GM12878 (cell line): Measurements from ENCODE around the gene SFXN1. TPM values are rescaled to one million over a fixed set of nuclear protein-coding genes. Genes with fewer than 3 reads are reported as not detected.
"Not testable (repeated sequence)": the region's sequence is repeated elsewhere in the genome, so short reads cannot be mapped to it uniquely, and the experiment has no call there.

ENCODE experiments used
- ATAC-seq: fragments of 200-7000 bp; cut with Tn5 transposase; 3 replicates; pipeline ENCODE4 v1.9.1; 2020; ENCODE audit warnings: mild to moderate bottlenecking, moderate library complexity
- BruUV-seq: library from RNA; stranded (reverse); fragments of 400-500 nt; replicated peaks from 2 replicates; lab custom pipeline; 2021; lab: Mats Ljungman, UMichigan
- CTCF ChIA-PET: fragments of 300-600 bp; sonication (Branson Sonifier 250); formaldehyde crosslinking; extraction: SDS; loops from one replicate; lab custom pipeline; 2021; ENCODE audit warnings: inconsistent platforms; lab: Yijun Ruan, JAX
- POLR2A ChIA-PET: fragments of 350-600 bp; formaldehyde crosslinking; extraction: SDS; loops from one replicate; lab custom pipeline; 2021; ENCODE audit warnings: inconsistent platforms; lab: Charles Lee
- RAD21 ChIA-PET: fragments of 300-600 bp; sonication (Branson Sonifier 250); formaldehyde crosslinking; loops from one replicate; lab custom pipeline; 2023; ENCODE audit warnings: antibody characterized with exemption; ENCODE audit not compliant: unreplicated experiment; lab: Charles Lee
- SMC1A ChIA-PET: fragments of 300-600 bp; sonication (Branson Sonifier 250); formaldehyde crosslinking; loops from one replicate; lab custom pipeline; 2023; ENCODE audit not compliant: unreplicated experiment, uncharacterized antibody; lab: Charles Lee
- DNase-seq: peaks from one replicate; pipeline ENCODE4 v3.0.0-alpha.2; 2011; ENCODE audit warnings: low read depth, low spot score
- FAIRE-seq: peaks from 3 replicates; lab custom pipeline; 2011; peaks lifted over from hg19 to GRCh38; lab: Jason Lieb, UNC
- H2AFZ ChIP-seq: 2 replicates; pipeline ENCODE4 v1.6.0; 2011; ENCODE audit warnings: low read depth, low read length, control low read depth; ENCODE audit not compliant: control insufficient read depth
- H3K27ac ChIP-seq: 2 replicates; pipeline ENCODE4 v1.5.1; 2011; ENCODE audit warnings: control low read depth; ENCODE audit not compliant: control insufficient read depth, insufficient read depth
- H3K27me3 ChIP-seq, 2 experiments: replicated peaks in 1 of 2; 2 replicates each; pipeline versions ENCODE4 v1.6.0 to v1.6.1; 2011; ENCODE audit warnings: low read length in 1 of 2; ENCODE audit not compliant: control insufficient read depth in 2 of 2, insufficient read depth in 2 of 2
- H3K36me3 ChIP-seq, 2 experiments: 2 replicates each; pipeline ENCODE4 v1.5.1; 2011; ENCODE audit warnings: low read length in 1 of 2; ENCODE audit not compliant: control insufficient read depth in 2 of 2, insufficient read depth in 2 of 2
- H3K4me1 ChIP-seq: 2 replicates; pipeline ENCODE4 v1.6.1; 2011; ENCODE audit warnings: mild to moderate bottlenecking, low read length, moderate library complexity, mixed read lengths; ENCODE audit not compliant: control insufficient read depth, insufficient read depth
- H3K4me2 ChIP-seq: 2 replicates; pipeline ENCODE4 v1.6.0; 2011; ENCODE audit warnings: control low read depth; ENCODE audit not compliant: control insufficient read depth, insufficient read depth
- H3K4me3 ChIP-seq: fragments of 200-600 bp; sonication (generic); 2 replicates; pipeline ENCODE4 v1.5.1; 2016
- H3K79me2 ChIP-seq: 2 replicates; pipeline ENCODE4 v1.6.0; 2011; ENCODE audit warnings: low read length; ENCODE audit not compliant: control insufficient read depth, insufficient read depth
- H3K9ac ChIP-seq: 2 replicates; pipeline ENCODE4 v1.8.0; 2011; ENCODE audit warnings: low read length, control low read depth, mixed read lengths; ENCODE audit not compliant: control insufficient read depth, insufficient read depth
- H3K9me3 ChIP-seq: replicated peaks from 3 replicates; pipeline ENCODE4 v1.5.1; 2011; ENCODE audit warnings: mild to moderate bottlenecking, low read length; ENCODE audit not compliant: control insufficient read depth, insufficient read depth
- H4K20me1 ChIP-seq: 2 replicates; pipeline ENCODE4 v1.6.0; 2011; ENCODE audit not compliant: control insufficient read depth, insufficient read depth
- NKRF ChIP-seq: fragments of 450-650 bp; conservative IDR thresholded peaks from 2 replicates; pipeline ENCODE4 v1.6.1; 2017; ENCODE audit warnings: mild to moderate bottlenecking, moderate library complexity
- USF1 ChIP-seq: IDR thresholded peaks from 2 replicates; pipeline ENCODE4 v1.6.1; 2011; ENCODE audit warnings: borderline replicate concordance, low read depth, mild to moderate bottlenecking, moderate library complexity, mixed read lengths, low read length; ENCODE audit not compliant: insufficient read depth; ENCODE audit errors: extremely low read length
- ZBTB40 ChIP-seq: fragments of 450-650 bp; IDR thresholded peaks from 2 replicates; pipeline ENCODE4 v1.6.1; 2016; ENCODE audit warnings: mild to moderate bottlenecking, moderate library complexity, borderline replicate concordance
- WGBS: methylation state at CpG from one replicate; pipeline ENCODE4 v1.1.6; 2016; ENCODE audit warnings: low lambda C conversion rate; ENCODE audit not compliant: insufficient replicate concordance, insufficient coverage; ENCODE audit errors: missing lambda C conversion rate; 5-methylcytosine and 5-hydroxymethylcytosine counted together
- in situ Hi-C: fragments of 300-500 bp; cut with MboI; formaldehyde crosslinking; loops from 9 replicates; pipeline ENCODE4 v1.14.3; 2018; ENCODE audit warnings: mixed read lengths
- intact Hi-C: fragments of 100-400 bp; cut with micrococcal nuclease; formaldehyde crosslinking; loops from one replicate; pipeline ENCODE4 v1.14.2; 2022; ENCODE audit not compliant: unreplicated experiment
- polyA plus RNA-seq, 11 experiments: library from polyadenylated mRNA; depleted of rRNA in 4 of 11; unstranded in 6 of 11; stranded (reverse) in 5 of 11; fragments of >200 nt; fragmentation: Nextera tagmentation in 4 of 11; fragmentation: Illumina TruSeq in 1 of 11; extraction: Ambion mirVana in 4 of 11; extraction: Trizol in 1 of 11; gene quantifications; 1 replicate in 1 of 11; 2 replicates in 10 of 11; pipeline versions ENCODE4 v1.2.1 to v1.2.3, GENCODE V29; 2011 to 2016; ENCODE audit warnings: inconsistent platforms in 2 of 11, missing spikeins in 2 of 11, low read depth in 1 of 11
- total RNA-seq, 4 experiments: library from RNA; depleted of rRNA in 3 of 4; stranded (reverse); fragments of >200 nt in 3 of 4; fragmentation: Illumina TruSeq in 1 of 4; extraction: Trizol in 1 of 4; gene quantifications; 2 replicates each; pipeline versions ENCODE4 v1.2.1 to v1.2.3, GENCODE V29; 2013 to 2021

SFXN1 gene
- total and polyA plus RNA-seq, 10 of the 15 experiments (the other 5 are each of a cell fraction or from before 2014, with no cell fraction given): 18.0 to 248 (median 103) TPM

DNA sequence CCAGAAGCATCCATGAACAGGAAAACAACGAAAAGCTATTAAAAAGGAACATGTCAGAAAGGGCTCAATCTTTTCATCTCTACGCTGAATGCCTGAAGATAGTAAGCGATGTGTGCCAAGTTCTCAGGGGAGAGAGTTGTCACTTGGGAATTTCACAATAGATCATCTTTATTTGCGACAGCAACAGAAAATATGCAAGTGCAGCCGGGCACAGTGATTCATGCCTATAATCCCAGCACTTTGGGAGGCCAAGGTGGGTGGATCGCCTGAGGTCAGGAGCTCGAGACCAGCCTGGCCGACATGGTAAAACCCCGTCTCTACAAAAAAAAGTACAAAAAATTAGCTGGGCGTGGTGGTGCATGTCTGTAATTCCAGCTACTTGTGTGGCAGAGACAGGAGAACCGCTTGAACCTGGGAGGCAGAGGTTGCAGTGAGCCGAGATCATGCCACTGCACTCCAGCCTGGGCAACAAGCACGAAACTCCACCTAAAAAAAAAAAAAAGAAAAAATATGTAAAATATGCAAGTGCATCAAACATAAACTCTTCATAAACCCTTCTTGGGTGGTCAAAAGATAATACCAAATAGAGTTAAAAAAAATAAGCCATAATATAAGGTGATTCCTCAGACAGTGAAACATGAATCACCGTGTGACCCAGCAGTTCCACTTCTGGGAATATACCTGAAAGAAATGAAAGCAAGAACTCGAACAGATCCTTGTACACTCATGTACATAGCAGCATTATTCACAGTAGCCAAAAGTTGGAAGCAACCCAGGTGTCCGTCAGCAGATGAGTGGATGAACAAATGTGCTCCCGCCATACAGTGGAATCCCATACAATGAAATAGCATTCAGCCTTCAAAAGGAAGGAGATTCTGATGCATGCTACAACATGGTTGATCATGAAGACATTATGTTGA is 16.2 kb downstream of the SFXN1 start (continued):
- TF ChIP-seq ZBTB40 (no peak), NKRF (no peak)

- Histone ChIP-seq H3K27ac (no peak overlapping the region), H4K20me1 (no peaks in the 10 kb centered on the region), H3K9me3 (no peaks in the 10 kb centered on the region; the same call in 2 of the 3 replicates), H3K27me3 (no peaks in the 10 kb centered on the region), H3K4me2 (no peak overlapping the region), H2AFZ (no peak overlapping the region), H3K9ac (no peak overlapping the region), H3K79me2 (no peaks in the 10 kb centered on the region; the same call in 1 of the 2 replicates), H3K4me3 (no peak overlapping the region), H3K4me1 (no peaks in the 10 kb centered on the region), H3K36me3 (peaks cover 0 to 14% of the 10 kb centered on the region in 2 experiments)
- ATAC-seq: no peak
- no peak for TF ChIP-seq USF1
- intact Hi-C loops (no loop called here), in situ Hi-C loops (no loop called here)
- 95% methylated on average over 7 of the region's 7 CpGs for WGBS
- SMC1A ChIA-PET: no interaction called here
- CTCF ChIA-PET: no interaction called here
- no peak for DNase-seq
- no TSS peak for BruUV-seq
- RAD21 ChIA-PET: no interaction called here
- POLR2A ChIA-PET: no interaction called here
- no peak for FAIRE-seq
Observed at GRCh38 chr5:175501759-175502158, 23.4 kb downstream of the SFXN1 start.

DNA sequence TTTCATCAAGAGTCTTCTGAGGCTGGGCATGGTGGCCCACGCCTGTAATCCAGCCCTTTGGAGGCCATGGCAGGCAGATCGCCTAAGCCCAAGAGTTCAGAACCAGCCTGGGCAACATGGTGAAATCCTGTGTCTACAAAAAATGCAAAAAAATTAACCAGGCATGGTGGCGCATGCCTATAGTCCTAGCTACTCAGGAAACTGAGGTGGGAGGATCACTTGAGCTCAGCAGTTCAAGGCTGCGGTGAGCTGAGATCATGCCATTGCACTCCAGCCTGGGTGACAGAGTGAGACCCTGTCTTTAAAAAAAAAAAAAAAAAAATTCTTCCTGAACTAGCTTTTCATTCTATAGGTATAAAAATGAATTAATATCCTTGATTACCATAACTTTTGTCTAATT is 29.3 kb downstream of the SFXN1 start:
- DNase-seq, H3K4me2 ChIP-seq, SMC1A ChIA-PET, POLR2A ChIA-PET, H3K9ac ChIP-seq, CTCF ChIA-PET, ATAC-seq, H3K27me3 ChIP-seq, H3K4me3 ChIP-seq, H3K9me3 ChIP-seq, H4K20me1 ChIP-seq, H3K4me1 ChIP-seq, H3K79me2 ChIP-seq, intact Hi-C loops, H3K27ac ChIP-seq, in situ Hi-C loops, H2AFZ ChIP-seq, BruUV-seq, RAD21 ChIA-PET, FAIRE-seq: not testable (repeated sequence)
- WGBS: 49% methylated on average over 4 of the region's 4 CpGs
- peaks cover 4 to 24% of the 10 kb centered on the region in 2 experiments for H3K36me3 ChIP-seq
